Fibroblast of mammary gland (primary cell): ENCODE measurements around the gene FBXW8.

Experiments
- DNase-seq: peaks from one replicate; pipeline ENCODE4 v3.0.0-alpha.2; 2010; ENCODE audit warnings: low read depth
- H3K4me3 ChIP-seq: 2 replicates; pipeline ENCODE4 v1.5.1; 2011; ENCODE audit warnings: low read depth, mild to moderate bottlenecking, low read length, moderate library complexity; ENCODE audit not compliant: control insufficient read depth
- TF ChIP-seq, protein P1 (sequence below): conservative IDR thresholded peaks from 2 replicates; pipeline ENCODE4 v1.5.1; 2011; ENCODE audit warnings: low read depth, low read length, inconsistent platforms; ENCODE audit not compliant: control insufficient read depth, insufficient read depth

The FBXW8 gene

DNA sequence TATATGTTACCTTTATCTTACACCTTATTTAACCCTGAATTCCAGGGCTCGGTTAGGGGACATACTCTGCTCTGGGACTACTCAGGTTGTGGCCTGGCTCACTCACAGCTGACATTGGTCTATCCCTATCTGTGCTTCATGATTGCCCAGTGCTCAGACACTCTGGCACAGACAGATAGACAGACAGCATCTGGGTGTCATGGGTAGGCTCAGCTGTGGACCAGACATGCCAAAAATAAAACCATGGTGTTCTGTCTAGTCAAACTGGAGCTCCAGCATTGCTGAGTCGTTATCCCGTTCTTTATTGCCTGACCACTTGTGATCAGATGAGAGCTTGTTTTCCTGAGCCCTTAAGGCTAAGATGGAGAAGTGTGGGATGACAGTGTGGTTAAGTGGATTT is 29.0 kb downstream of the FBXW8 start:
- no peak for DNase-seq
- TF ChIP-seq, protein P1, sequence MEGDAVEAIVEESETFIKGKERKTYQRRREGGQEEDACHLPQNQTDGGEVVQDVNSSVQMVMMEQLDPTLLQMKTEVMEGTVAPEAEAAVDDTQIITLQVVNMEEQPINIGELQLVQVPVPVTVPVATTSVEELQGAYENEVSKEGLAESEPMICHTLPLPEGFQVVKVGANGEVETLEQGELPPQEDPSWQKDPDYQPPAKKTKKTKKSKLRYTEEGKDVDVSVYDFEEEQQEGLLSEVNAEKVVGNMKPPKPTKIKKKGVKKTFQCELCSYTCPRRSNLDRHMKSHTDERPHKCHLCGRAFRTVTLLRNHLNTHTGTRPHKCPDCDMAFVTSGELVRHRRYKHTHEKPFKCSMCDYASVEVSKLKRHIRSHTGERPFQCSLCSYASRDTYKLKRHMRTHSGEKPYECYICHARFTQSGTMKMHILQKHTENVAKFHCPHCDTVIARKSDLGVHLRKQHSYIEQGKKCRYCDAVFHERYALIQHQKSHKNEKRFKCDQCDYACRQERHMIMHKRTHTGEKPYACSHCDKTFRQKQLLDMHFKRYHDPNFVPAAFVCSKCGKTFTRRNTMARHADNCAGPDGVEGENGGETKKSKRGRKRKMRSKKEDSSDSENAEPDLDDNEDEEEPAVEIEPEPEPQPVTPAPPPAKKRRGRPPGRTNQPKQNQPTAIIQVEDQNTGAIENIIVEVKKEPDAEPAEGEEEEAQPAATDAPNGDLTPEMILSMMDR: no peak
- no peak overlapping the region for H3K4me3 ChIP-seq

DNA sequence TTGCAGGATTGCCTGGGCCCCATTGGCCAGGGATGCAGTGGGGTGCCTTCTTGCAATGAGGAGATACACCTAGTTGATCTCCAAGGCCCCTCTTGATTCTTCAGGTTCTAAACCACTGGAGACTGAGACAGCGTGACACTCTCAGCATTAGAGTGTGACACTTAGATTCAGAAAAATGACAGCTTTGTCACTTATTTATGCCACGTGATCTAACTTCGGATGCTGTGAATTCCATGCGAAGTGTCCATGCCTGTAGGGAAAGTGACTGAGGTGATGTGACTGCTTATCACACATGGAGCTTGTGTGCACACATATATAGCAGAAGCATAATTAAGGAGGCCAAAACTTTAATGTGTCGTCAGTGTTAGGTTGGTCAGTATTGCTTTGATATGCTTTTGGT is 30.4 kb downstream of the FBXW8 start:
- H3K4me3 ChIP-seq: no peak overlapping the region
- DNase-seq: no peak
- TF ChIP-seq, protein P1: no peak

DNA sequence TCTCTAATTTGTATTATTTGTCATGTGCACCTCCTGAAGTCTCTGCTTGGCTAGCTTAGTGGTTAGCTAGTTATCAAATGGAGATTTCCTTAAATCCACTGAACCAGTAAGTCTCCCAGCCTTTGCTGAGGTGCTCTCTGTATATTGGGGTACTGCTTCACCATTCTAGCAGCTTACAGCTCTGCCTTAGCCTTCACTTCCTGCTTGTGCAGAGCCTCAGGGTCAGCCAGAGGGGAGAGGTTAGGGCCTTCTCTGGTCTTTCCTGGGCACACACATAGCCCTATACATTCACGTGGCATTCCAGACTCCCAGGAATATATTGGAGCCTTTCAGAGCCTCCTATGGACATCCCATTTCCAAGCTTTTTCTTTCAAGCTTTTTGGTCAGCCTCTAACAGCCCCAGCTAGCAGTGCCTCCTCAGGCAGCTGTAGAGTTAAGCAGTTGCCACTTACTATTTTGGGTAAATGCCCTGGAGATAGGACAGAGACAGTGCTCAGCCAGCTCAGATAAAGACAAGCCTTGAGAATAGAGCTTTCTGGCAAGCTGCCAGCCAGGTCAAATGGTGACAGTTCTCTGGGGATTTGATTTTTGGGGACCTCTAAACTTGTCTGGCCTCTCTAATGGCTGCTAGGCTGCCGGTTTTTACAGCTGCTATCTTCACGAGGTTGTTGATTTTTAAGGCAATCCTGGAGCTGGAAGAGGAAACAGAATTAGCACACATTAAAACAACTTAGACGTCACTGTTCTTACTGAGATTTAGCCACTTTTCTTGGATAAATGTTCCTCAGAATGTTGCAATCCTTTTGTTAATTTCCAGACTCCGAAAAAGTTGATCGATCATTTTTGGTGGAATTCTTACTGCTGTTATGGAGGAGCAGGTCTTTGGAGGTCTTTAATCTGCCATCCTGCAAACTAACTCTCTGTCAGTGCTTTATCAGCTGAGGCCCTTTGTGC is 32.9 kb downstream of the FBXW8 start:
- no peak overlapping the region for H3K4me3 ChIP-seq
- TF ChIP-seq, protein P1: no peak
- DNase-seq: no peak

- TF ChIP-seq, protein P1: no peak
- DNase-seq: no peak
These were observed 35.3 kb downstream of the FBXW8 start for GRCh38 chr12:116945886-116946550.

DNA sequence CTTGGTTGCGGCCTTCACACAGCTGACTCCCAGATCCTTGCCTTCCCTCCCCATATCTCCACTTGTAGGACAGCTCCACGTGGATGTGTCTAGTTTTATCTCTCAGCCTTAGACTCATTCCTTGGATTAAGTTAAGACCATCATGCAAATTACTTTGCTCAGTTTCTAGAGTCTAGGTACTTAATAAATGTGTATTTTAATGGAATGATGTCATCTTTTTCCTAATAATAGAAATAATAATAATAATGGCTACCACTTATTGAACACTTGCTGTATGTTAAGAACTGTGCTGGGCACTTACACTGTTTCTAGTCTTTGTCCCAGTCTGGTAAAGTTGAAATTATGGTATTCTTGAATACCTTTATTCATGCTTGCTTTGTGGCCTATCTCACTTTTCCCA is 37.5 kb downstream of the FBXW8 start:
- no peak for DNase-seq
- TF ChIP-seq, protein P1: no peak
- no peak overlapping the region for H3K4me3 ChIP-seq

More at GRCh38 chr12:116945886-116946550, 35.3 kb downstream of the FBXW8 start:
- H3K4me3 ChIP-seq: no peak overlapping the region

DNA sequence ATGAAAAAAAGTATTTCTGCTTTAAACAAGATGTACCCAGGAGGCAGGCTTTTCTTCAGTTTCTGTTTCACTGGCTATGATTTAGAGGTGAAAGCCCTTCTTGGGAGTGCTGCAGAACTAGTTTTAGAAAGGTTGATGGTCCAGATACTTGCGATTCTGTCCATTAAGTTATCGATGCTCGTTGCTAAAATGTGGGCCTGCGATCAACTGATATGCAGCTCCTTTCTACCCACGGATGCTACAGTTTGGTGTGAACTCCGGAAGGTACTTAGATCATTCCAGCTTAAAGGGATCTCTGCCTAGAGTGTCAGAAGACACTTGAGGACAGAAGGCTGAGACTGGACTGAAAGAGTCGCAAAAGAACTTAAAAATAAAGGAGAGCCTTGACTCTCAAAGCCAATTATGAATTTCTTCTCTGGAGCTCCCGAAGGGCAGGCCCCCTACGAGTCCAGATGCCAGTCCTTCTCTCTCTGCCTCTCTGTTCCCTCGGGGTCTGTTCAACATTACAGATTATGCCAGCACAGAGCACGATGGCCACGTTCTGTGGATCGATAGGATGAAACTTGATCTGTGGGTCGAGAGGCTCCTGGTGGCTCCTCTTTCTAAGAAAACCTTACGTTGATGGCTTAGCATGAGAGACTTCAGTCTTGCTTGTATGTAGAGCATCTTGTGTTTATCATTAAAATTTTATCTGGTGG is 40.0 kb downstream of the FBXW8 start:
- H3K4me3 ChIP-seq: no peak overlapping the region
- no peak for DNase-seq
- TF ChIP-seq, protein P1: no peak
